HG03139 (cell line): ENCODE measurements around the gene RELN.

Experiments
- ATAC-seq: cut with Tn5 transposase; IDR thresholded peaks from one replicate; pipeline ENCODE4 v1.9.1; 2021; ENCODE audit not compliant: unreplicated experiment

Gene RELN

GRCh38 chr7:103423467-103424179 lies 565.8 kb downstream of the RELN start:
- no peak for ATAC-seq
